Liver (tissue), 9 donors: ENCODE results near the gene MLLT10. TPM values are rescaled to one million over a fixed set of nuclear protein-coding genes. Genes with fewer than 3 reads are reported as not detected.
A peak's percentile ranks its signal among the peaks of the same experiment; 100 is the strongest.
"Not testable (repeated sequence)": the region's sequence is repeated elsewhere in the genome, so short reads cannot be mapped to it uniquely, and the experiment has no call there.

Experiments used
- DNase-seq: peaks from one replicate; pipeline ENCODE4 v3.0.0-alpha.2; 2017; ENCODE audit warnings: low spot score
- H3K27ac ChIP-seq, 2 donors: one replicate each; pipeline ENCODE4 v1.7.0; 2013; ENCODE audit warnings: inconsistent platforms in 2 of 2, low read length in 2 of 2, control low read depth in 1 of 2, low read depth in 1 of 2, mild to moderate bottlenecking in 1 of 2
- H3K27me3 ChIP-seq, 4 donors: one replicate each; pipeline versions ENCODE4 v1.6.1 to v1.7.0; 2013; ENCODE audit warnings: low read length in 3 of 4, inconsistent platforms in 1 of 4, mild to moderate bottlenecking in 1 of 4, moderate library complexity in 1 of 4; ENCODE audit not compliant: control insufficient read depth in 4 of 4, insufficient read depth in 4 of 4
- H3K36me3 ChIP-seq, 4 donors: one replicate each; pipeline versions ENCODE4 v1.6.1 to v1.7.0; 2013; ENCODE audit warnings: low read length in 3 of 4, mild to moderate bottlenecking in 3 of 4, low read depth in 1 of 4, moderate library complexity in 1 of 4; ENCODE audit not compliant: control insufficient read depth in 4 of 4, insufficient read depth in 3 of 4
- H3K4me1 ChIP-seq, 4 donors: one replicate each; pipeline versions ENCODE4 v1.6.1 to v1.7.0; 2013; ENCODE audit warnings: low read length in 3 of 4, mild to moderate bottlenecking in 3 of 4, moderate library complexity in 1 of 4; ENCODE audit not compliant: control insufficient read depth in 4 of 4, insufficient read depth in 4 of 4
- H3K4me3 ChIP-seq, 3 donors: one replicate each; pipeline versions ENCODE4 v1.6.1 to v1.7.0; 2013; ENCODE audit warnings: low read length in 3 of 3, control low read depth in 1 of 3, low read depth in 1 of 3, mild to moderate bottlenecking in 1 of 3
- H3K9ac ChIP-seq, 2 donors: one replicate each; pipeline ENCODE4 v1.7.0; 2013; ENCODE audit warnings: low read length in 2 of 2, mild to moderate bottlenecking in 2 of 2, moderate library complexity in 2 of 2, control low read depth in 1 of 2, low read depth in 1 of 2
- H3K9me3 ChIP-seq, 4 donors: one replicate each; pipeline versions ENCODE4 v1.6.1 to v1.7.0; 2013; ENCODE audit warnings: low read length in 3 of 4; ENCODE audit not compliant: control insufficient read depth in 4 of 4
- FOXA2 ChIP-seq: IDR thresholded peaks from 2 replicates; pipeline ENCODE4 v1.6.1; 2016; ENCODE audit warnings: antibody characterized with exemption
- HNF4A ChIP-seq, 2 donors: conservative IDR thresholded peaks; 2 replicates each; pipeline ENCODE4 v1.6.1; 2016; ENCODE audit warnings: antibody characterized with exemption in 2 of 2, mild to moderate bottlenecking in 2 of 2
- JUND ChIP-seq, 2 donors: IDR thresholded peaks; 2 replicates each; pipeline ENCODE4 v1.6.1; 2016; ENCODE audit warnings: antibody characterized with exemption in 2 of 2
- NR2F2 ChIP-seq: IDR thresholded peaks from 2 replicates; pipeline ENCODE4 v1.6.1; 2016; ENCODE audit warnings: antibody characterized with exemption
- RAD21 ChIP-seq, 2 donors: IDR thresholded peaks; 2 replicates each; pipeline ENCODE4 v1.6.1; 2016; ENCODE audit warnings: antibody characterized with exemption in 2 of 2, mild to moderate bottlenecking in 2 of 2
- RXRA ChIP-seq, 2 donors: IDR thresholded peaks; 2 replicates each; pipeline ENCODE4 v1.6.1; 2017 to 2018; ENCODE audit warnings: antibody characterized with exemption in 2 of 2, mild to moderate bottlenecking in 1 of 2
- SP1 ChIP-seq: IDR thresholded peaks from 2 replicates; pipeline ENCODE4 v1.6.1; 2018; ENCODE audit warnings: antibody characterized with exemption, mild to moderate bottlenecking
- YY1 ChIP-seq: IDR thresholded peaks from 2 replicates; pipeline ENCODE4 v1.6.1; 2016; ENCODE audit warnings: antibody characterized with exemption, mild to moderate bottlenecking
- WGBS: extraction: QIAGEN DNeasy Blood & Tissue Kit; methylation state at CpG from one replicate; pipeline ENCODE4 v1.1.7; 2013; 5-methylcytosine and 5-hydroxymethylcytosine counted together
- polyA plus RNA-seq, 2 donors: library from polyadenylated mRNA; stranded (reverse) in 1 of 2; unstranded in 1 of 2; fragments of 200-250 nt in 1 of 2; fragments of >200 nt in 1 of 2; fragmentation: Nextera tagmentation in 1 of 2; extraction: Ambion mirVana in 1 of 2; gene quantifications; one replicate each; pipeline versions ENCODE4 v1.2.1 to v1.2.3, GENCODE V29; 2013 to 2015
- total RNA-seq, 2 donors: library from RNA; depleted of rRNA; stranded (reverse); fragments of >200 nt; gene quantifications; one replicate each; pipeline ENCODE4 v1.2.3, GENCODE V29; 2014
- TF ChIP-seq, protein P1 (sequence below): IDR thresholded peaks from 2 replicates; pipeline ENCODE4 v1.6.1; 2016; ENCODE audit warnings: antibody characterized with exemption
- TF ChIP-seq, protein P2 (sequence below): IDR thresholded peaks from 2 replicates; pipeline ENCODE4 v1.6.1; 2016; ENCODE audit warnings: antibody characterized with exemption
- TF ChIP-seq, protein P3 (sequence below): IDR thresholded peaks from 2 replicates; pipeline ENCODE4 v1.6.1; 2016; ENCODE audit warnings: antibody characterized with exemption, mild to moderate bottlenecking
- TF ChIP-seq, protein P4 (sequence below): fragments of 150-350 bp; IDR thresholded peaks from 2 replicates; pipeline ENCODE4 v1.5.1; 2017; ENCODE audit warnings: improper control_type of control experiment, low read depth, low read length; ENCODE audit not compliant: missing input control
- donor health status: healthy.
- donor health status: healthy.
- donor health status: healthy.
- donor health status: healthy.
- donor health status: healthy.

The MLLT10 gene
- total and polyA plus RNA-seq, 4 donors, result 11.9 to 47.4 (median 22.6) TPM

DNA sequence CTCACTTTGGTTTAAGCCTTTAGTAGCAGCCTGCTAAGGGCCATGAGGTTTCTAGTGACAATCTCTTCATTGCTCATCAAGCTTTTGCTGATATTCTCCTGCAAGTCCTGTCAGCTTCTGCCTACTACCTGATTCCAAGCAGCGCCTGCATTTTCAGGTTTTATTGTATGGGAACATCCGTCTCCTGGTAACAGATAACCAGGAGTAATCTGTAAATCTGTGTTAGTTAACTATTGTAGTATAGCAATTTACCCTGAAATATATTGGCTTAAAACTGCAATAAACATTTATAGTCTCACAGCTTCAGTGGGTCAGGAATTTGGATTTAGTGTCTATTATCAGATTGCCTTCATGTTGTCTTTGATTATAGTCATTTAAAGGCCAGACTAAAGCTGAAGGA lies 94.0 kb downstream of the MLLT10 start:
- H3K27ac ChIP-seq, result no peak overlapping the region
- H3K9me3 ChIP-seq, result no peaks in the 10 kb centered on the region
- peaks cover 0 to 4% (median under 1%) of the 10 kb centered on the region in 4 donors for H3K36me3 ChIP-seq
- no peak overlapping the region for H3K9ac ChIP-seq
- no peaks in the 10 kb centered on the region for H3K27me3 ChIP-seq
- TF ChIP-seq FOXA2, result no peak
- no peak for TF ChIP-seq JUND (IDR thresholded peaks at IDR 0.05)
- TF ChIP-seq NR2F2, result no peak
- TF ChIP-seq, protein P1, sequence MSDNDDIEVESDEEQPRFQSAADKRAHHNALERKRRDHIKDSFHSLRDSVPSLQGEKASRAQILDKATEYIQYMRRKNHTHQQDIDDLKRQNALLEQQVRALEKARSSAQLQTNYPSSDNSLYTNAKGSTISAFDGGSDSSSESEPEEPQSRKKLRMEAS, result no peak
- no peak for TF ChIP-seq RXRA (IDR thresholded peaks at IDR 0.05)
- TF ChIP-seq, protein P2, sequence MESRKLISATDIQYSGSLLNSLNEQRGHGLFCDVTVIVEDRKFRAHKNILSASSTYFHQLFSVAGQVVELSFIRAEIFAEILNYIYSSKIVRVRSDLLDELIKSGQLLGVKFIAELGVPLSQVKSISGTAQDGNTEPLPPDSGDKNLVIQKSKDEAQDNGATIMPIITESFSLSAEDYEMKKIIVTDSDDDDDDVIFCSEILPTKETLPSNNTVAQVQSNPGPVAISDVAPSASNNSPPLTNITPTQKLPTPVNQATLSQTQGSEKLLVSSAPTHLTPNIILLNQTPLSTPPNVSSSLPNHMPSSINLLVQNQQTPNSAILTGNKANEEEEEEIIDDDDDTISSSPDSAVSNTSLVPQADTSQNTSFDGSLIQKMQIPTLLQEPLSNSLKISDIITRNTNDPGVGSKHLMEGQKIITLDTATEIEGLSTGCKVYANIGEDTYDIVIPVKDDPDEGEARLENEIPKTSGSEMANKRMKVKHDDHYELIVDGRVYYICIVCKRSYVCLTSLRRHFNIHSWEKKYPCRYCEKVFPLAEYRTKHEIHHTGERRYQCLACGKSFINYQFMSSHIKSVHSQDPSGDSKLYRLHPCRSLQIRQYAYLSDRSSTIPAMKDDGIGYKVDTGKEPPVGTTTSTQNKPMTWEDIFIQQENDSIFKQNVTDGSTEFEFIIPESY, result no peak
- TF ChIP-seq, protein P3, sequence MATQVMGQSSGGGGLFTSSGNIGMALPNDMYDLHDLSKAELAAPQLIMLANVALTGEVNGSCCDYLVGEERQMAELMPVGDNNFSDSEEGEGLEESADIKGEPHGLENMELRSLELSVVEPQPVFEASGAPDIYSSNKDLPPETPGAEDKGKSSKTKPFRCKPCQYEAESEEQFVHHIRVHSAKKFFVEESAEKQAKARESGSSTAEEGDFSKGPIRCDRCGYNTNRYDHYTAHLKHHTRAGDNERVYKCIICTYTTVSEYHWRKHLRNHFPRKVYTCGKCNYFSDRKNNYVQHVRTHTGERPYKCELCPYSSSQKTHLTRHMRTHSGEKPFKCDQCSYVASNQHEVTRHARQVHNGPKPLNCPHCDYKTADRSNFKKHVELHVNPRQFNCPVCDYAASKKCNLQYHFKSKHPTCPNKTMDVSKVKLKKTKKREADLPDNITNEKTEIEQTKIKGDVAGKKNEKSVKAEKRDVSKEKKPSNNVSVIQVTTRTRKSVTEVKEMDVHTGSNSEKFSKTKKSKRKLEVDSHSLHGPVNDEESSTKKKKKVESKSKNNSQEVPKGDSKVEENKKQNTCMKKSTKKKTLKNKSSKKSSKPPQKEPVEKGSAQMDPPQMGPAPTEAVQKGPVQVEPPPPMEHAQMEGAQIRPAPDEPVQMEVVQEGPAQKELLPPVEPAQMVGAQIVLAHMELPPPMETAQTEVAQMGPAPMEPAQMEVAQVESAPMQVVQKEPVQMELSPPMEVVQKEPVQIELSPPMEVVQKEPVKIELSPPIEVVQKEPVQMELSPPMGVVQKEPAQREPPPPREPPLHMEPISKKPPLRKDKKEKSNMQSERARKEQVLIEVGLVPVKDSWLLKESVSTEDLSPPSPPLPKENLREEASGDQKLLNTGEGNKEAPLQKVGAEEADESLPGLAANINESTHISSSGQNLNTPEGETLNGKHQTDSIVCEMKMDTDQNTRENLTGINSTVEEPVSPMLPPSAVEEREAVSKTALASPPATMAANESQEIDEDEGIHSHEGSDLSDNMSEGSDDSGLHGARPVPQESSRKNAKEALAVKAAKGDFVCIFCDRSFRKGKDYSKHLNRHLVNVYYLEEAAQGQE, result no peak
- no peak for TF ChIP-seq YY1
- no peak for DNase-seq
- no peaks in the 10 kb centered on the region for H3K4me1 ChIP-seq
- H3K4me3 ChIP-seq, result no peak overlapping the region
- WGBS, result 89% methylated on average over 2 of the region's 2 CpGs

DNA sequence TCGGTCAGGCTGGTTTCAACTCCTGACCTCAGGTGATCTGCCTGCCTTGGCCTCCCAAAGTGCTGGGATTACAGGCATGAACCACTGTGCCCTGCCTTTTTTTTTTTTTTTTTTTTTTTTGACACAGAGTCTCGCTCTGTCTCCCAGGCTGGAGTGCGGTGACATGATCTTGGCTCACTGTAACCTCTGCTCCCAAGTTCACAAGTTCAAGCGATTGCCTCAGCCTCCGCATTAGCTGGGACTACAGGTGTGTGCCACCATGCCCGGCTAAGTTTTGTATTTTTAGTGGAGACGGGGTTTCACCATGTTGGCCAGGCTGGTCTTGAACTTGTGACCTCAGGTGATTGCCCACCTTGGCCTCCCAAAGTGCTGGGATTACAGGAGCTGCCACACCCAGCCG lies 94.6 kb downstream of the MLLT10 start:
- H3K27ac ChIP-seq, H3K9ac ChIP-seq, H3K4me1 ChIP-seq, H3K36me3 ChIP-seq, H3K27me3 ChIP-seq, DNase-seq, H3K9me3 ChIP-seq, H3K4me3 ChIP-seq: not testable (repeated sequence)
- TF ChIP-seq HNF4A (conservative IDR thresholded peaks at IDR 0.05), result peak; percentile 31 to 57
- peak in 1 of 2 donors; percentile 23 for TF ChIP-seq RXRA (IDR thresholded peaks at IDR 0.05)
- whole genome bisulfite sequencing, result 87% methylated on average over 8 of the region's 8 CpGs

DNA sequence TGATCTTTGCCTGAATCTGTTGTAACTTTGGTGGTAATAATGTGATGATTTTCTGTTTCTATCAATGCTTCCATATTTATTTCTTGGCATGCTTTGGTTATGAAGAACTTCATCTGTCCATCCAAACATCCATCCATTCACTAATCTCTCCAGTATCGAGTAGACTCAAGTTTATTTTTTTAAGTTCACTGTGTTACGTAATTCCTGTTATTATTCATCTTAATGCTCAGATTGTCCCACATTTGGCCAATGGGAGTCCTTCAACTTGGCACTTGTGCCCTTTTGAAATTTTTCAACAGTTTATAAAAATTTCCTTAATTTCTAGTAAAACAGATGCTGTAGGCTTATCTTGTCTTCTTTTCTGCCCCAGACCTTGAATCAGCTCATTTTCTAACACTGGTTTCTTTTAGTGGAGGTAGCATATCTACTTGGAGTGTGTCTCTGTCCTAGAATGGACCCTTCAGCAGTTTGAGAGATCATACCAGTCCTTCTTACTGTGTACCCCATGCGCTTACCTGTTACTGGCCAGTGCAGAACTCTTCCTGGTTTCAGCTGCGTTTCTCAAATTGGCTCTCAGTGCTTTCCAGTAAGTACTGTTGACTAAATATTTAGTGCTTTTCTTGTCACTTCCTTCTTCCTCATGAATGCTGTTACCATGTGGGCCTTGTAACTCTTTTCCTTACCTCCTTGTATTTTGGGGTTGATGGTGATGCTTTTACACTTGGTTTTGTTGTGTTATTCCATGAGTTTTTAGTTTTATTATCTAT lies 100.8 kb downstream of the MLLT10 start:
- Histone ChIP-seq H3K4me1 (peaks cover 0 to 1% (median 0%) of the 10 kb centered on the region in 4 donors), H3K4me3 (no peak overlapping the region), H3K27me3 (no peaks in the 10 kb centered on the region), H3K36me3 (peaks cover 0 to 8% (median 0%) of the 10 kb centered on the region in 4 donors), H3K9me3 (no peaks in the 10 kb centered on the region), H3K27ac (no peak overlapping the region), H3K9ac (peak overlapping the region in 1 of 2 donors; percentile 3)
- TF ChIP-seq FOXA2 (no peak), YY1 (no peak), JUND (IDR thresholded peaks at IDR 0.05) (no peak), SP1 (no peak), HNF4A (conservative IDR thresholded peaks at IDR 0.05) (no peak), RAD21 (IDR thresholded peaks at IDR 0.05) (no peak)
- TF ChIP-seq, protein P1, result no peak
- TF ChIP-seq, protein P2, result no peak
- TF ChIP-seq, protein P4, sequence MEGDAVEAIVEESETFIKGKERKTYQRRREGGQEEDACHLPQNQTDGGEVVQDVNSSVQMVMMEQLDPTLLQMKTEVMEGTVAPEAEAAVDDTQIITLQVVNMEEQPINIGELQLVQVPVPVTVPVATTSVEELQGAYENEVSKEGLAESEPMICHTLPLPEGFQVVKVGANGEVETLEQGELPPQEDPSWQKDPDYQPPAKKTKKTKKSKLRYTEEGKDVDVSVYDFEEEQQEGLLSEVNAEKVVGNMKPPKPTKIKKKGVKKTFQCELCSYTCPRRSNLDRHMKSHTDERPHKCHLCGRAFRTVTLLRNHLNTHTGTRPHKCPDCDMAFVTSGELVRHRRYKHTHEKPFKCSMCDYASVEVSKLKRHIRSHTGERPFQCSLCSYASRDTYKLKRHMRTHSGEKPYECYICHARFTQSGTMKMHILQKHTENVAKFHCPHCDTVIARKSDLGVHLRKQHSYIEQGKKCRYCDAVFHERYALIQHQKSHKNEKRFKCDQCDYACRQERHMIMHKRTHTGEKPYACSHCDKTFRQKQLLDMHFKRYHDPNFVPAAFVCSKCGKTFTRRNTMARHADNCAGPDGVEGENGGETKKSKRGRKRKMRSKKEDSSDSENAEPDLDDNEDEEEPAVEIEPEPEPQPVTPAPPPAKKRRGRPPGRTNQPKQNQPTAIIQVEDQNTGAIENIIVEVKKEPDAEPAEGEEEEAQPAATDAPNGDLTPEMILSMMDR, result no peak
- WGBS, result 86% methylated on average over 4 of the region's 4 CpGs
- DNase-seq, result no peak
